DMS 273 treated with DMSO at 0.1 percent for 48 hours (cell line): ENCODE data around the gene LRMDA.
"Not testable (repeated sequence)": the region's sequence is repeated elsewhere in the genome, so short reads cannot be mapped to it uniquely, and the experiment has no call there.

ENCODE experiments used
- DNase-seq: peaks from one replicate; lab custom pipeline; 2025; lab: John Stamatoyannopoulos, UW

LRMDA gene

GRCh38 chr10:75508239-75508813 is 76.9 kb downstream of the LRMDA start:
- DNase-seq: no peak

DNA sequence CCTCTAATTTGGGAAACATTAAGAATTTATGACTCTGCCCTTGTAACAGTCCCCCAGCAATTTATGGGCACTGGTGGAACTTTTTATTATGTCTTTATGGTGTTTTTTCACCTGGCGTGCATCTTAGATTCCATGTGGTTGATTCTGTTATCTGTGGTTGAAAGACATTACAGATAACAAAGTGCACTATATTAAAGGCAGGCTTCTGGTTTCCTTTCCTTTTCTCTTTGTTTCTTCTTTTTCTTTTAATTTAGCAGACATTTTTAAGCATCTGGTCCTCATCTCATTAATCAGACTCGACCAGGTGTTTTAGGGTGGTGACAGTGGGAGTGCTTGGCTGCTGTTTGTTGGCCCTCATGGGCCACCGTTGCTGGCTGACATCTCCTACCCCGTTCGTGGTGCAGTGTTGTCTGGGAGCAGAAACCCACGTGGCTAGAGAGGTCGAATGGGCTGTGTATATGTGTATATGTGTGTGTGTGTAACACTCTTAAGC is 77.4 kb downstream of the LRMDA start:
- DNase-seq: no peak

DNA sequence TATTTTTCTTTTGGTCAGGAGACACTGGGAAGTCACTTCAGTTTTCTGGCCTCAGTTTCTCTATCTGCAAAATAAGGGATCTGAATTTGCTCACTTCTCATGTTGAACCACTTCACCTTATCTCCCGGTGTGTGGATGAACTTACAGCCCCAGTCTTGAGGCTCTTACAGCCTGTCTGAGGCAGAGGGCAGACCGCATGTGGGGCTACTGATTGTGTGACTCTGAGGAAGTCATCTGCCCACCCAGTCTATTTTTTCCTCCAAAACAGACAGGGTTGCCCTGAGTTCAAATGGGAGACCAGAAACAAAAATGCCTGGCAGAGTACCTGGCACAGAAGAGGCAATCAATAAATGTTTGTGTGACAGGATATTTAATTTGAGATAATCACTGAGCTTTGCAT is 78.3 kb downstream of the LRMDA start:
- DNase-seq: no peak

DNA sequence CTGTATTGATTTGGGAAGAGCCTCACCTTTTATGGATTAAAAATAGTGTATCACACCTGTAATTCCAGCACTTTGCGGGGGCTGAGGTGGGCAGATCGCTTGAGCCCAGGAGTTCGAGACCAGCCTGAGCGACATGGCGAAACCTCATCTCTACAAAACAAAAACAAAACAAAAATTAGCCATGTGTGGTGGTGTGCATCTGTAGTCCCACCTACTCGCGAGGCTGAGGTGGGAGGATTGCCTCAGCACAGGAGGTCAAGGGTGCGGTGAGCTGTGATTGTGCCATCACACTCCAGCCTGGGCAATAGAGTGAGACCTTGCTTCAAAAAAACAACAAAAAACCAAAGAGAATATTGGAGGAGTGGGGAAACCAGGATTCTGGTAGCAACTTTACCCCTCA is 79.6 kb downstream of the LRMDA start:
- no peak for DNase-seq

DNA sequence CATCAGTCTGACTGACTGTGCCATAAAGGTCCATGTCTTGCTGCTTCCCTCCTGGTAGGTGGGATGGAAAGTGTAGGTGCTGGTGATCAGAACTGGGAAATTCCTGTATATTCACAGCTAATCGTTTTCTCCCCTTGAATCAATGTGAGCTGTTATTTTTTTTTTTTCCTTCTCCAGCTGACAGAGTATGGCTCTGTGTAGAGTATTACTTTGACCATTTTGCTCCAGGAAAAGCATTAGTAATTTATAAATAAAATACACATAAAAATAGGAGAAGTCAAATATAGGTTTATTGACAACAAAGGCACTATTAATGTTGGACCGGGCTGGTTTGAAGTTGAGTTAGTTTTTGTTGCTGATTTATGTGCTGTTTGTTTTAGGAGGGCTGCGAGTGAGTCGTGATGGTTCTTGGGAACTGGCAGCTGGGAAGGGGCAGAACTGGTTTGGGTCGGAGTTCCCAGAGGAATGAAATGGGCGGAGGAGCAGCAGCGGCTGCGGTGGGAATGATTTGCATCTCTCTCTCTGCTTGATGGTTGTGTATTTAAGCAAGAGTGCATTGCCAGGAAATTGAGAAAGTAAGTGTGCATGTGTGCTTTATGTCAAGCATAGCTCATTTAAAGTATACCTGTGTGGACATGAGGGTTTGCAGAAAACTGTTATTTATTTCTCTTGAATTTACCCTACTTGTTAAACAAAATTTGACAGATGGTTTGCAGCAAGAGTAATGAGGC is 80.9 kb downstream of the LRMDA start:
- DNase-seq: peak; percentile 52

- DNase-seq: peak; percentile 18
These were observed 82.0 kb downstream of the LRMDA start for GRCh38 chr10:75513292-75513885.

- no peak for DNase-seq
These were observed 83.4 kb downstream of the LRMDA start for GRCh38 chr10:75514830-75515229.

GRCh38 chr10:75516154-75516553 is 84.7 kb downstream of the LRMDA start:
- not testable (repeated sequence) for DNase-seq

GRCh38 chr10:75519213-75519612 is 87.8 kb downstream of the LRMDA start:
- DNase-seq: not testable (repeated sequence)

DNA sequence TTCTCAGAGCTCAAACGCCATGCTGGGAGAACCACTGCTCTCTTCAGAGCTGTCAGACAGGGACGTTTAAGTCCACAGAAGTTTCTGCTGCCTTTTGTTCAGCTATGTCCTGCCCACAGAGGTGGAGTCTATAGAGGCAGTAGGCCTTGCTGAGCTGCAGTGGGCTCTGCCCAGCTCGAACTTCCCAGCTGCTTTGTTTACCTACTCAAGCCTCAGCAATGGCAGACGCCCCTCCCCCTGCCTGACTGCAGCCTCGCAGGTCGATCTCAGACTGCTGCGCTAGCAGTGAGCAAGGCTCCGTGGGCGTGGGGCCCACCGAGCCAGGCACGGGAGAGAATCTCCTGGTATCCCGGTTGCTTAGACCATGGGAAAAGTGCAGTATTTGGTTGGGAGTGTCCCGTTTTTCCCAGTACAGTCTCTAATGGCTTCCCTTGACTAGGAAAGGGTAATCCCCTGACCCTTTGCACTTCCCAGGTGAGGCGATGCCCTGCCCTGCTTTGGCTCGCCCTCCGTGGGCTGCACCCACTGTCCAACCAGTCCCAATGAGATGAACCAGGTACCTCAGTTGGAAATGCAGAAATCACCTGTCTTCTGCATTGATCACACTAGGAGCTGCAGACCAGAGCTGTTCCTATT is 89.9 kb downstream of the LRMDA start:
- not testable (repeated sequence) for DNase-seq

DNA sequence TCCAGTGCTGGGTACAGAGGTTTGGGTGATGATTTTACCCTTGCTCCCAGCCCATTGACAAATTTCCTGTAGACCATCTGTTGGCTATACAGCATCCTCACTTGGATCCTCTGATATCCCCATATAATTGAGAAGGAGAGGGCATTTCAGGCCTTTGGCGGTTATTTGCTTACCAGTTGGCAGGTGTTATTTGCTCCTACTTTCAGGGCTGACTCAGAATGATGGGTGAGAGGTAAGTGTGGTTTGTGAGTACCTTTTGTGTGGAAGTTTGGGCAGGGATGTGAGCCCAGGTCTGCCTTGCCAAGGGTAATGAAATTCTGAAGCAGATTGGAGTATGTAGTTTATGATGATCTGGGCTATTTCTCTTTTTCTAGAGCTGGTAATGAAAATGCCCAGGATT is 93.6 kb downstream of the LRMDA start:
- DNase-seq: no peak

DNA sequence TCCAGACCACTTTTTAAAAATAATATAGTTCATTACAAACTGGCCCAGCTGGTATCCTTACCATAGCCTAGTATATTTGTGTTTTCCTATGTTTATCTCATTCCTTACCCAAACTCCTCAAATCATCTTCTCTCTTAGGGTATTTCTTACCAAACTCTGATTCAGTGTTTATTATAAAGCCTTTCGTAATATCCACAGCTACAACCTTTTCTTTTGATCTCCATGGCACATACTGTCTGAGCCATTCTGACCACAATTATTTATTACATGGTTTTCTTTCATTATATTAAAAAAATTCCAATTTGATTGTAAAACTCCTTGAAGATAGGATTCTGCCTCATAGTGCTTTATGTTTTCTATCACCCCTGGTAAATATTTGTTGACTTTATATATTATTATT is 94.2 kb downstream of the LRMDA start:
- no peak for DNase-seq

DNA sequence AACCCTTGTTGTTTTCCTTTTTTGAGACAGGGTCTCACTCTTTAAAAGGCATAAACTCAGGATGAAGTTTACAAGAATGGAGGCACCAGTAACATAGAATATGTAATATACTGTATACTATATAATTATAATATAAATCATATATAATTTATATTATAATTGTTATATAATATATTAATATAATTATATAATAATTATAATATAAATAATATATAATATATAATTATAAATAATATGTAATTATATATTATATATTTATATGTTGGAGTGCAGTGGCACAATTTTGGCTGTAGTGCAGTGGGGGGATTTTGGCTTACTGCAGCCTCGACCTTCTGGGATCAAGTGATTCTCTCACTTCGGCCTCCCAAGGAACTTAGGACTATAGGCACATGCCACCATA is 96.1 kb downstream of the LRMDA start:
- DNase-seq: no peak

GRCh38 chr10:75528392-75528791 is 97.0 kb downstream of the LRMDA start:
- no peak for DNase-seq

- DNase-seq: no peak
These were observed 98.9 kb downstream of the LRMDA start for GRCh38 chr10:75530299-75530698.

GRCh38 chr10:75531571-75532031 is 100.2 kb downstream of the LRMDA start:
- DNase-seq: no peak

- DNase-seq: no peak
These were observed 101.0 kb downstream of the LRMDA start for GRCh38 chr10:75532253-75532924.

- no peak for DNase-seq
These were observed 106.7 kb downstream of the LRMDA start for GRCh38 chr10:75538144-75538543.

- no peak for DNase-seq
These were observed 107.3 kb downstream of the LRMDA start for GRCh38 chr10:75538765-75539164.

- no peak for DNase-seq
These were observed 109.0 kb downstream of the LRMDA start for GRCh38 chr10:75540357-75540966.

GRCh38 chr10:75540981-75541380 is 109.6 kb downstream of the LRMDA start:
- no peak for DNase-seq

- DNase-seq: no peak
These were observed 110.0 kb downstream of the LRMDA start for GRCh38 chr10:75541411-75541810.
